Measurements from ENCODE around the gene PRR22.

Gene PRR22

DNA sequence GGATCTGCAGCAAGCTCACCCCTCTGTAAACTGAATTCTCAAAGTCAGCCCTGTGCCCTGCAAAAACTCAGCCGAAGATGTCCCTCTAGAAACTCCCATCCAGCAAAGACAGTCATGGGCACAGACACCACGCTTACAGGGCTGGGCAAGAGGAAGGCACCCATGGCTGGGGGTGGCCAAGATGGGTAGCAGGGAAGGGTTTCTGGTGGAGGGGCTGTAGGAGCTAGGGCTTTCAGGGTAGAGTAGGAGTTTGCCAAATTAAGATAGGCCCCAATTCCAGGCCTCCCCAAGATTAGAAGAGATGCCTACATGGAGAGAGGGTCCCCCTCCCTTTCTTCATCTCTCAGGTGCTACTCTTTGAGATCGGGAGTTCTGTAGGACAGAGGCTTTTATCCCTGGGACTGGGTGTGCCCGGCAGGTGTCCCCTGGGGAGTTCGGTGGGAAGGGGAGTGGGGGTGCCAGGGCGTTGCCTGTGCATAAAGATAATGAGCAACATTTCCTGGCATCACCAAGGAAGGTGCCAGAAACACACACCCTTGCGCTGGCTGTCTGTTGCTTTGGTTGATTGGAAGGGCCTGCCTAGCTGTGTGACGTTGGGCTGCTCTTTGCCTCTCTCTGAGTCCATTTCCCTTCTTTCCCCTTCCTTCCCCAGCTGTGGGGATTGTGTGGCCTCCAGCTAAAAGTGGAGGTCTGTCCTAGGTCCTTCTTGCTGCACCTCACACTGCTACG is 29.7 kb upstream of the PRR22 start:
- DNase-seq (ENCODE audit: low read depth in 2 of 2) = no peak

DNA sequence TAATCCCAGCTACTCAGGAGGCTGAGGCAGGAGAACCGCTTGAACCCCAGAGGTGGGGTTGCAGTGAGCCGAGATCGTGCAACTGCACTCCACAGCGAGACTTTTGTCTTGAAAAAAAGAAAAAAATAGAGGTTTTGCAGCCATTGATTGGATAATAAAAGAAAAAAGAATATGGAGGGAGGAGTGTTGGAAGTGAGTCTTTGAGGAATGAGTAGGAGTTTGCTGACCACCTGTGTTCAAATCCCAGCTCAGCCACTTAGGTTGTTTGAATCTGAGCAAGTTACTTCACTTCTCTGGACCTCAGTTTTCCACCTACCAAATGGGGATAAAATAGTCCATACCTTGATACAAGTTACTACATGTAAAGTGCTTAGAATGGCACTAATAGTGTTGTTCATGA is 26.6 kb upstream of the PRR22 start:
- DNase-seq (ENCODE audit: low read depth in 2 of 2) = no peak

DNA sequence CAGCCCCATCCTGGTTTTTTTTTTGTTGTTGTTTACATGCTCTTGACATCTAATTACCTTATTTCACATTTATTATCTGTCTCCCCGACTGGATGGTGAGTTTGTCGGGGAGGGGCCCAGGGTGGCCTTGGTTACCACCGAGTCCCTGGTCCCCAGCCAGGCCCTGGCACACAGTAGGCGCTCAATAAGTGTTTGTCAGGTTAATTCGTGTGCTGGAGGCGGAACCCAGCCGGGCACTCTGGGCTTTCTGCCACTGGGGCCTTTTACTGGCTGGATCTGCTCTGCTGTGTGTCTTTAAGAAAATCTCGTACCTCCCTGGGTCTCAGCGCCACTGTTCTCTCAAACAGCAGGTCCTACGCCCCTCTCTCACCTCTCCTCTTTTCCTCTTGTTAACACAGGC is 24.9 kb upstream of the PRR22 start:
- DNase-seq (ENCODE audit: low read depth in 2 of 2) = no peak

DNA sequence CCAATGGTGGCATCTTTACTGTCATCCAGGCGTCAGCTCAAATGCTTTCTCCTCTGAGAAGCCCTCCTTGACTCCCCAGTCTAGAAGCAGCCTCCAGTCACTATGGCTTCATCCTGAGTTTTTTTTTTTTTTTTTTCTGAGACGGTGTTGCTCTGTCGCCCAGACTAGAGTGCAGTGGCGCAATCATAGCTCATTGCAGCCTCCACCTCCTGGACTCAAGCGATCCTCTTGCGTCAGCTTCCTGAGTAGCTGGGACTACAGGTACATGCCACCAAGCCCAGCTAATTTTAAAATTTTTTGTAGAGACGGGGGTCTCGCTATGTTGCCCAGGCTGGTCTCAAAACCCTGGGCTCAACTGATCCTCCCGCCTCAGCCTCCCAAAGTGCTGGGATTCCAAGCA is 24.5 kb upstream of the PRR22 start:
- DNase-seq (ENCODE audit: low read depth in 2 of 2) = no peak

DNA sequence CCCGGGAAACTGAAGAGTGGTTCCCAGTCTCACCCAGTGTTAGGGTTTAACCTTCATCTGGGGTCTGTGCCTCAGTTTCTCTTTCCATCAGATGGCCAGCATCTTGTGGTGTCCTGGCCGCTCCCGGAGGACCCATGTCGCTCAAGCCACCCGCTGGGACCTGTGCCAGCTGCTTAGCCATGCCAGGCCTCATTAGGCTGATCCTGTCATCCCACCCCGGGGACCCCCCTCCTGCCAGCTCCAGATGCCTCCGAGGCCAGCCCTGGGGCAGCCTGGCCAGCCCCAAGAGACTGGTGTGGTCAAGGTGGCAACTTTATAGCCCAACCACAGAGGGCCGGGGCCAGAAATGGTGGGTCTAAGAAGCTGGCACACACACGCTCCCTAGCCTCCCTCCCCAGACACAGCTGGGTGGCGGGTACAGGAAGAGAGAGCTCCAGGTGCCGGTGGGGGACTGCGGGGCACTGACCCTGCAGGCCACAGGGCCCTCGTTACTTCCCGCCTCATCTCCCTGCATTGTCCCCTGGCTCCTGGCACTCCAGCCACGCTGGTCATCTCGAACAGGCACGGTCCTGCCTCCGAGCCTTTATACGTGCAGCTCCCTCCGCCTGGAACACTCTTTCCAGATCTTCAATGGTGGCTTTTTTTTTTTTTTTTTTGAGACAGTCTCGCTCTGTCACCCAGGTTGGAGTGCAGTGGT is 23.7 kb upstream of the PRR22 start:
- no peak for DNase-seq (ENCODE audit: low read depth in 2 of 2)

DNA sequence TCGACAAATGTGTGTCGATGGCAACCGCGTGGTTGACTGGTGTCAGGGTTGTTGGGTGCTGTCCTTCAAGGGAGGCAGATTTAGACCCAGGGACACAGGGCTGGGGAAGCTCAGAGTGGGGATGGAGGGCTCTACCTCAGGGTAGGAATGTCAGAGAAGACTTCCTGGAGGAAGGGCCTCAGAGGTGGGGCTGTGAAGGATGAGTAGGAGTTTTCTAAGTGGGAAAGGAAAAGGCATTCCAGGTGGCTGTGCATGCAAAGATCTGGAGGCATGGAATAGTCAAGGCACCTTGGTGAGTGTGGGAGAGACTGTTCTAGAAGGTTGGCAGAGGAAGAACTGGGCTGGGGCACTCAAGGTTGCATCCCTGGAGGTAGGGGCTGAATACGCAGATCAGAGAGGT is 22.4 kb upstream of the PRR22 start:
- no peak for DNase-seq (ENCODE audit: low read depth in 2 of 2)

DNA sequence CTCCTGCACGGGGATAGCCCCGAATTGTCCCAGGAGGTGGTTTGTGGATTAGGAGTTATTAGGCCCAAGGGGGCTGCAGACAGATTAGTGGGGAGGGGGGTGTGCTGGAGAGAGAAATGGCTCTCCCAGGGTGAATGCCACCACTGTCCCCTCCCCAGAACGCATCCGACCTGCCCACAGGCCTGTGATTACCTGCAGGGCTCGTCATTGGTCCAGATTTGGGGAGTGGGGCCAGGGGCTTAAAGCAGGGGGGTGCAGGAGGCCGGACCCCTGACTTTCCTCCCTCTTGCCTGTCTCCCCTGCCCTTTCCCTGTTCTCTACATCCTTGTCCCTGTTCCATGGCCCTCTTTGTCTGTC is 21.6 kb upstream of the PRR22 start:
- no peak for DNase-seq (ENCODE audit: low read depth in 2 of 2)

DNA sequence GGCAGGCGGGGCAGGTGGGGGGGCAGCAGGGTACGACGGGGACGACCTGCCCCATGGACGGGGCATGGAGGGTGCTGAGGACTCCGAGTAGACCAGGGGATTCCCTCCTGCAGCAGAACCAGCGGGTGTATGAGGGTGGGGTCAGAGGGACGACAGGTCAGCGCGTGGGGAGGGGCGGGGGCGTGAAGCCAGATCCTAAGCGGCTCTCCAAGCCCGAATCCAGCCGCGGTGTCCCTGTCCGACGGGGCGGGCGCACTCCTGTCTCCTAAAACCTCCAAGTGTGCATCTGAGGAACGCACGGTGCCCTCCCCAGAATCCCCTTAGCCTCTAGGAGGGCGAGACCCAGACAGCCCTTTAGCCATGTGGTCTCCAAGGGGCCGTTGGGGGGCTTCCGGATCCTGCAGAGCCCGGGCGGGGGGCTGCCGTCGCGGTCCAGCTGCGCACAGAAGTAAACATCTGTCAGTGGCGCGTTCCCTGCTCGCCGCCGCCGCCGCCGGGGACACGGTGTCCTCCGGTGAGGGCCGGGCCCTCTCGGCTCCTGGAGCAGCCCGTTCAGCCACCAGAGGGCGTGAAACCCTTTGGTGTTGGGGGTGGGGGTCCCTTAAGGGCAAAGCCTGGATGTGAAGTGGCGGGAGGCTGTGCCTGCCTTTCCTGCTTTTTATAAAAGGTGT is 21.1 kb upstream of the PRR22 start:
- DNase-seq (ENCODE audit: low read depth in 2 of 2) = peak in 1 of 2 donors; percentile 43

DNA sequence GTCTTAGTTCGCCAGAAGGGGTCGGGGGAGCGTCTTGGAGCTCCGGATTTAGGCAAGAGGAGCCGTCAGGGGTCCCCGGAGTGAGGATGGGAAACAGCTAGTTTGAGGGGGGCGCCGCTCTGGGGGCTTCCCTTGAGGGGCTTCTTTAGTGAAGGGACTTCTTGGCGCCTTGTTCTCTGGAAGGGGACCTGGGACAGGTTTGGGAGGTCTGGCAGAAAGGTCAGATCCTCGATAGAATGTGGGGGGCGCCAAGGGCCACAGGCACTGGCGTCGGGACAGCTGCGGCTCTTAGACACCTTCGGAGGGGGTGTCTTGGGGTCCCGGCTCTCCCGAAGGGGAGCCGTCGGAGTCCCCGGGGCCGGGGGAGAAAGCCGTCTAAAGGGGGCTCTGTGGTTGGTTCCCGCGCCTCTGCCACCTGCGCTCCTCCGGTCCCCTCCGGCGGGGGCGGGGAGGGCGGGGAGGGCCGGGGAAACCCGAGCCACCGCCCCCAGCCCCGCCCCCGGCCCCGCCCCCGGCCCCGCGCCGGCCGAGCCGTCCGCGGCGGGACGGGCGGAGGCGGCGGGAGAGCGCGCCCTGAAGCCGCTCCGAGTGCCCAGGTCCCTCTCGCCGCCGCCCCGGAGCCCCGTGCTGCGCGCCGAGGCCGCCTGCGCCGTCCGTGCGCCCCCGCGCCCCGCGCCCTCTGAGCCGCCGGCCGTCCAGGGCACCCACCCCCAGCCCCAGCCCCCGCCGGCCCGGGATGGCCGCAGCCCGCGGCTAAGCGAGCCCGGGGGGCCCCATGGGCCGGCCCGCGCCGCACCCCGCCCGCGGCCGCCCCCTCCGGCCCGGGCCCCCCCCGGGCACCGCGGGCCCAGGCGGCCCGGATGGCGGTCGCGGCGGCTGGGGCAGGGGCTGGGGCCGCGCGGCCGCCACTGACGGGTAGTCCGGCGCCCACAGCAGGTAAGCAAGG is 20.2 kb upstream of the PRR22 start, which contains the start of gene NRTN:
Gene NRTN (plus strand): TSS at position 552 of the 946 bp plus-strand sequence. CDS start 19,099 bp downstream, outside the sequence.
- no peak for DNase-seq (ENCODE audit: low read depth in 2 of 2)

DNA sequence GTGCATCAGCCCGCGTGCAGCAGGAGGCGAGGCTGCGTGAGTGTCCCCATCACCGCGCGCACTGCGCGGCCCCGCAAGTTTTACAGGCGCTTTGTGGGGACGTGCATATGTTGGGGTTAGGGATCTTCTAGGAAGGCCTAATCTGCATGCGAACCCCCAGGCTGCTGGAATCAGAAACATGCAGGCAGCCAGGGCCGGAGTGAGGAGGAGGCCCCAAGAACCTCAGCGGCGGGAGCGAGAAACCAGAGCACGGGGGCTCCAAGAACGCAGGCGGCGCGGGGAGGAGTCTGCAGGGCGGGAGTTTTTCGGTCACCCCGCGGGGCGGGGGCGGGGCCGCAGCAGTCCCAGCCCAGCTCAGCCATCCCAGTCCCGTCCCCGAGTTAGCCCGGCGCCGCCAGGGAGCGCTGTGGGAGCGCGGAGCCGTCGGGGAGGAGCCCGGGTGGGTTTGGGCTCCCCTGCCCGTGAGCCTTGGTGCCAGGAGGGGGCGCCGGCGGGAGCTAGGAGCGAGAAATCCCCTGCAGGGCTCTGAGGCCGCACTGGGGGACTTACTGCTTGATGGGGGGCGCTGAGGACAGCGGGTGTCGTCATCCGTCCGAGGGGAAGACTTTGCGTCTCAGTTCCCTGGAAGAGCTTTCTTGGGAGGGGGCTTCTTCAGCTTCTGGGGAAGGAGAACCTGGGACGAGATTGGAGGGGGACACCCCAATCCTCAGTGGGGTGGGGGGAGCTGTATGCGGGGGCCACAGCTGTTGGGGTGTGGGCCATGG is 19.4 kb upstream of the PRR22 start:
- peak; percentile 73 to 78 for DNase-seq (ENCODE audit: low read depth in 2 of 2)

DNA sequence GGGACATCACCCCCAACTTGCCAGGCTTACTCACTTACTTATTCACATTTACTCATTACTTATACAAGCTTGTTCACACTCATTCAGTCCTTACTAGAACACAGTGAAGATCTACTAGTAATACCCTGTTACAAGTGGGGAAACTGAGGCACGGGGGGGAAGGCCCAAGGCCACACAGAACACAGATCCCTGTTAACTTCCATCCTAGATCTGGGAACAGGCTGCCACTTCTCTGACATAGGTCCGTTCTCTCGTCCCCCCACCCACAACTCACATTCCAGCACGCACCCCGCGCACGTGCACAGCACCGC is 18.9 kb upstream of the PRR22 start:
- no peak for DNase-seq (ENCODE audit: low read depth in 2 of 2)

DNA sequence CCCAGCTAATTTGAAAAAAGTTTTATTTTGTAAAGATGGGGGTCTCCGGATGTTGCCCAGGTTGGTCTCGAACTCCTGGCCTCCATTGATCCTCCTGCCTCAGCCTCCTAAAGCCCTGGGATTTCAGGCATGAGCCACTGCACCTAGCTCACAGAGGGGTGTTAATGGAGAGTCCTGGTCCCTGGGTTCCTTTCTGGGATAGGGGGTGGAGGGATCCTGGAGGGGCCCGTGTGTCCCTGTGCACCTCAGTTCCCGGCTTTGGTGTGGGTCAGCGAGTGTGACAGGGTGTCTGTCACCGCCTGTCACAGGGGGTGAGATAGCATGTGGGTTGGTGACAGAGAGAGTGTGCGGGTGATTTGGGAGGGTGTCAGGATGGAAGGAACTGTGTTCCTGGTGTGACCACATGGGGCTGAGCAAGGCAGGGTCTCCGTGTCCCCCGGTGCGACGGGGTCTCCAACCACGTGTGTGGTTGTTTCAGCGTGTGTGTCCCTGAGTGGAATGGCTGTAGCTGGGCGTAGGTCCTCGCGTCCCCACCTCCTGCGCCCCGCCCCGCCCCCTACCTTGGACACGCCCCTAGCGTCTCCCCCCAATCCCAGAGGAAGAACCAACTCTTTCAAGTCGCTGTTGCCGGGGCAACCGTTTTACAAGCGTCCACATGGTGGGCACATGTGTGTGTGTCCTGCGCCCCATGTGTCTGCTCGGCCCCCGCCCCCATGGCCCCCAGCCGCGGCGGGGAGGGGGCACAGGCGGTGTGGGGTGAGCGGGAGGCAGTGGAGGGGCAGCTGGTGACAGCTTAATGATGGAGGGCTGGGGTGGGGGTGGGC is 17.5 kb upstream of the PRR22 start:
- no peak for DNase-seq (ENCODE audit: low read depth in 2 of 2)

DNA sequence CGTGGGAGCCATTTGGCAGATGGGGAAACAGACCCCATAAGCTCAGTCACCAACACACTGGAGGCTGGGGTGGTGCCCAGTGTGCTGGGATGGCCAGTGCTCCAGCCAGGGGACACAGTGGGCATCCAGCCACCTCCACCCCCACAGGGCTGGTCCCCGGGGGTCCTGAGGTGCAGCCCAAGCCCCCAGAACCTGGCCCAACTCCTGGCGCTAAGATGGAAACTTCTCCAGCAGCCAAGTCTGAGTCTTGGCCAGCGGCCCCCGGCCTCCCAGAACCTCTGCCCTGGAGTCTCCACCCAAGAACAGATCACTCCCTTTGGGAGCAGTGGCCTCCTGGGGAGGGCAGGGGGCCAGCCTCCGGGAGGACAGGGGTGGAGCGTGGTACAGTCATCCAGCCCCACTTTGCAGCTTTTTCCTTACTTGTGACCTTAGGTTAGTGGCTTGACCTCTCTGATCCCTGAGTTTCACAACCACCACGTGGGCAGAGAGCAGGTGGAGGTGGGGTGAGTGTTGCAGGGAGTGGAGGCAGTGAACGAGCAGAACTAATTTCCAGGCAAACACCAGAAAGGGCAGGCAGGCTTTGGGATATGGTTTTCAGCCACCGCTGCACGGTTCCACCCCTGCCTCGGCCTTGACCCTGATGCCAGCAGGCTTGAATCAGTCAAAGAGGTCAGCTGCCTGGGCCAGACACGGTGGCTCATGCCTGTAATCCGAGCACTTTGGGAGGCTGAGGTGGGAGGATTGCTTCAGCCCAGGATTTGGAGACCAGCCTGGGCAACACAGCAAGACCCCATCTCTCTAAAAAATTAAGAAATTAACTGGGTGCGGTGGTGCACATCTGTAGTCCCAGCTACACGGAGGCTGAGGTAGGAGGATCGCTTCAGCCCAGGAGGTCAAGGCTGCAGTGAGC is 16.1 kb upstream of the PRR22 start:
- no peak for DNase-seq (ENCODE audit: low read depth in 2 of 2)

DNA sequence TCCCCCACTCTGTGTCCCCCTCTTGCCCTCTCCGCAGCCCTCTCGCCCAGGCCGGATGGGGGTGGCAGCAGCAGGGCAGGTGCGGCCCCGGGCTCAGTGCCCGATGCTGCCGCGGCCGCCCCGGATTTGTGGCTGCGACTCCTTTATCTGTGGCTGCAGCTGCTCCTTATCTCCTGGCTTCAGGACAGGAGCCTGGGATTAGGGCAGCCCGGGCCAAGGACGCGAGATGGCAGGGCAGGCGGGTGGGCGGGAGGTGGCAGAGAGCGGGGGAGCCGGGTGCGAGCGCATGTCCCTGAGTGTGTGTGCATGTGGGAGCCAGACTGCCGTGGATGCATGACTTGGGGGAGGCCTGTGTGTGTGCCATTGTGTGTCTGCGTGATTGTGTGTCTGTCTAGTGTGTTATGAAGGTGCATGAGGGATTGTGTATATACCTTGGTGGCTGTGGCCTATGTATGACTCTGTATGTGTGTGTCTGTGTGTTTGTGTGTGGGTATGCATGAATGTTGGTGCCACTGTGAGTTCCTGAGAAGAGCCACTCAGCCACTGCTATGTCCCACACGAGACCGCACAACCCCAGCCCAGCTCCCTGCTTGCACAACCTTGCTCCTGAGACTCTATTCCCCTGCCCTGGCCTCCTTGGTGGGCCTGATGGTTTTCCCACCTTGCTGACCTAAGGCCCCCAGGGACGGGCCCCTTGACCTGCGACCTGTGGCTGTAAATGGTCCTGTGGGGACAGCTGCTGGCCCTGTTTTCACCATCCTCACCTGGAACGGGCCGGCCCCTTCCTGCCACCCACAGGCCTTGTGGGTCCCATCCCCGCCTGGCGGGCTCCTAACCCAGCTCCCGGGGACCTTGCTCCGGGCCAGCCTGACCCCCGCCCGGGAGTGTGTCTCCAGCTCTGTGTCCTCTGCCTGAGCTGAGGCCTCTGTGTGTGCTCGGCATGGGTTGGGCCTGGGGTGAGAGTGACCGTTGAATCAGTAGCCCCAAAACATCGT is 15.0 kb upstream of the PRR22 start:
- no peak for DNase-seq (ENCODE audit: low read depth in 2 of 2)

DNA sequence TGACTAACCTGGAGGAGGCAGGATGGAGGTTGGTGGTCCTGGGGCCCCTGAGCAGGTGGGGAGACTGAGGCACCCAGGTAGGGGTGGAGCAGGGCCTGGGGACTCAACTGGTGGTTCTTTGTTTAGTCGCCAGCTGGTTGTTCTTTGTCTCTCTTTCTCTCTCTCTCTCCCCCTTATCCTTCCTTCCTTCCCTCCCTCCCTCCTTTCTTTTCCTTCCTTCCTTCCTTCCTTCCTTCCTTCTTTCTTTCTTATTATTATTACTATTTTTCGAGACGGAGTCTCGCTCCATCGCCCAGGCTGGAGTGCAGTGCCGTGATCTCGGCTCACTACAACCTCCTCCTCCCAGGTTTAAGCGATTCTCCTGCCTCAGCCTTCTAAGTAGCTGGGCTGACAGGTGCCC is 13.7 kb upstream of the PRR22 start:
- DNase-seq (ENCODE audit: low read depth in 2 of 2) = no peak

DNA sequence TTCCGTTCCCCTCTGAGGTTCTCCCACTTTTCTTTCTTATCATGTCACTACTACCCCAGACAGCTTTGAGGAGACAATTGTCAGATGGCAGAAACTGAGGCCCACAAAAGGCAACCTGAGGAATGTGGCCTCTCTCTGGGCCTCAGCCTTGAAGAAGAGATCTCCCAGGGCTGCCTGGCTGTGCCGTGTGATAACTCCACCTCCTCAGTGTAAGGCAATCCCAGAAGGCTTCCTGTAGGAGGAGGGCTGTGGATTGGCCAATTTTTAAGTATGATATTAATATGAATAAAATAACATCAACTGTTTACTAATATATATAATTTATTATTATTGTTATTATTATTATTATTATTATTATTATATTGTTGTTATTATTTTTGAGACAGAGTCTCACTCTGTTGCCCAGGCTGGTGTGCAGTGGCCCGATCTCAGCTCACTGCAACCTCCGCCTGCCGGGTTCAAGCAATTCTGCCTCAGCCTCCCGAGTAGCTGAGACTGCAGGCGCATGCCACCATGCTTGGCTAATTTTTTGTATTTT is 10.9 kb upstream of the PRR22 start:
- no peak for DNase-seq (ENCODE audit: low read depth in 2 of 2)

DNA sequence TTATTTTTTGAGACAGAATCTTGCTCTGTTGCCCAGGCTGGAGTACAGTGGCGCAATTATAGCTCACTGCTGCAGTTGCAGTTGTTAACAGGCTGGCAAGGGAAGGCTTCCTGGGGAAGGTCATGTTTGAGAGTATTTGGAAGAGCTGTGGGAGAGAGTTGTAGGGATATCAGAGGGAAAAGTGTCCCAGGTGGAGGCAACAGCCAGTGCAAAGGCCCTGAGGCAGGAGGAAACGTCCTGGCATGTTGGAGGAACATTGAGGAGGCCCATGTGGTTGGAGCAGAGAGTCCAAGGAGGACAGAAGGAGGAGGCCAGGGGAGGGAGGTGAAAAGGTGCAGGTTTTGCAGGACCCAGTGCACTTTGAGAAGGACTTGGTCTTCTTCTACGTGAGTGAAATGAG is 8.6 kb upstream of the PRR22 start:
- no peak for DNase-seq (ENCODE audit: low read depth in 2 of 2)

DNA sequence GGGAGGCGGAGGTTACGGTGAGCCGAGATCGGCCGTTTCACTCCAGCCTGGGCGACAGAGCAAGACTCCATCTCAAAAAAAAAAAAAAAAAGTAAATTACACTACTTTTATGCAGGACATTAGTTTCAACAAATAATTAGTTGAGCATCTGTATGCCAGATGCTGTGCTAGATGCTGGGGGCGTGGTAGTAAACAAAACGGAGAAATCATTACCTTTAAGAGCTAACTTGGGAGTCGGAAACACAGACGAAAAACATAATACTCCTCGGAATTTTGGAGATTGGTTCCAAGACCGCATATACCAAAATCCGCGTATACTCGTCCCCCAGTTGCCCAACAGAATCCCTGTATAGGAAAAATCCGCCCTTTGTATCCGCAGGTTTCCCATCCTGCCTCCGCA is 7.7 kb upstream of the PRR22 start:
- no peak for DNase-seq (ENCODE audit: low read depth in 2 of 2)
